ENCODE measurements around the gene HYDIN.

HYDIN gene

GRCh38 chr16:70758786-70759185, 471.7 kb downstream of the HYDIN start:
- no peak for DNase-seq
